Fibroblast of skin of left biceps (primary cell): ENCODE data around the gene UBE2E1.
"Not testable (repeated sequence)": the region's sequence is repeated elsewhere in the genome, so short reads cannot be mapped to it uniquely, and the experiment has no call there.

ENCODE experiments used
- DNase-seq, 2 experiments: peaks; one replicate each; pipeline ENCODE4 v3.0.0-alpha.2; 2013; ENCODE audit warnings: low read depth in 2 of 2

Gene UBE2E1

GRCh38 chr3:23916152-23916885 lies 110.6 kb downstream of the UBE2E1 start:
- DNase-seq, result no peak

DNA sequence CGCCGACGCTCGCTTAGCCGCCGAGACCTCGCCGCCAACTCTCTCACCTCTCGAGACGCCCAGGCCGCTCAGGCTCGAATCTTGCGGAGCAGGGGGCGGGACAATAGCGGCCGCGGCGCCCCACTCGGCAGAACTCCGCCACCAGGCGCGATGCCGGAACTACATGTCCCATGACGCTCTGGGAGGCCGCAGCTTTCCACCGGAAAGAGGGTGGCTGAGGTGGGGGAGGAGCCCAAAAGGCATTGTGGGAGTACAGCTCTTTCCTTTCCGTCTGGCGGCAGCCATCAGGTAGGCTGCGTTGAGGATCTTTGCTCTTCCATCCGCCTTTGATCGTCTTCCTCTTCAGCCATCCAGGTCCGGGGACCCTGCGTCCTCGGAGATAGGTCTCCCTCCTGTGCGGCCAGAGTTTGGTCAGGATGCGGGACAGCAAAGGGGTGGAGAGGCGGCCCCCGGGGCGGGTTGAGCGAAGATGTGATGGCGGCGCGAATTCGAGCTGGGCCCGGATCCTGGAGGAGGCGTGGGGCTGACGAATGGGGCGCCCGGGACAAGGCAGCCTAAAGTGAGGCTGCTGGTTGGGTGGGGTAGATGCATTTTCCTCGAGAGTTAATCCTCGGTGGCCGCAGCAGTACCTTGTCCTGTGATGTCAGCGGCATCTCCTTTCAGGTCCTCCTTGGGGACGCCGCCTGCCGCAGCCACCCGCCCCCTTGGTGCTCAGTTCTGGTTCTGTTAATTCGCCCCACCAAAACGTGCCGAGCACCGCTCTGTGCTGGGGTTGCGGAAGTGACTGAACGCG lies 111.3 kb downstream of the UBE2E1 start, which contains the start of the genes NKIRAS1 and RPL15:
Gene NKIRAS1 (minus strand): TSS at position 105 of the 793 bp plus-strand sequence. CDS start 6,086 bp downstream, outside the sequence.
Gene RPL15 (plus strand): TSS at position 247 of the 793 bp plus-strand sequence. CDS start 728 bp downstream, outside the sequence.
- DNase-seq, result peak; percentile 91 to 93

GRCh38 chr3:23917679-23918303 lies 112.0 kb downstream of the UBE2E1 start:
- DNase-seq, result not testable (repeated sequence)

GRCh38 chr3:23918331-23918730 lies 112.6 kb downstream of the UBE2E1 start:
- DNase-seq, result not testable (repeated sequence)

- no peak for DNase-seq
These were observed 113.9 kb downstream of the UBE2E1 start for GRCh38 chr3:23919628-23920027.

GRCh38 chr3:23920151-23920655 lies 114.4 kb downstream of the UBE2E1 start:
- no peak for DNase-seq

GRCh38 chr3:23921052-23921511 lies 115.3 kb downstream of the UBE2E1 start:
- no peak for DNase-seq

GRCh38 chr3:23923786-23924185 lies 118.0 kb downstream of the UBE2E1 start:
- peak in 1 of 2 experiments; percentile 48 for DNase-seq

DNA sequence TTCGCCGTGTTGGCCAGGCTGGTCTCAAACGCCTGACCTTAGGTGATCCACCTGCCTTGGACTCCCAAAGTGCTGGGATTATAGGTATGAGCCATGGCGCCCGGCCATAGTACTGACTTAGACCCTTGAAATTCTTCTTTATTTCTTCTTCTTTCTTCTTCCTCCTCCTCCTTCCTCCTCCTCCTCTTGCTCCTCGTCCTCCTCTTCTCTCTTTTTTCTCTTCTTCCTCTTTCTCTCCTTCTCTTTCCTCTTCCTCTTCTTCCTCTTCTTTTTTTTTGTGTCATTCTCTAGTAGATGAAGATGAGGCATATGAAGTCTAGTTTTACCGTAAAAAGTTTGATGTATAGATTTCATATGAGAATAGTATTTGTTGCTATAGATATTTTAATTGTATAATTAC lies 120.5 kb downstream of the UBE2E1 start:
- no peak for DNase-seq

DNA sequence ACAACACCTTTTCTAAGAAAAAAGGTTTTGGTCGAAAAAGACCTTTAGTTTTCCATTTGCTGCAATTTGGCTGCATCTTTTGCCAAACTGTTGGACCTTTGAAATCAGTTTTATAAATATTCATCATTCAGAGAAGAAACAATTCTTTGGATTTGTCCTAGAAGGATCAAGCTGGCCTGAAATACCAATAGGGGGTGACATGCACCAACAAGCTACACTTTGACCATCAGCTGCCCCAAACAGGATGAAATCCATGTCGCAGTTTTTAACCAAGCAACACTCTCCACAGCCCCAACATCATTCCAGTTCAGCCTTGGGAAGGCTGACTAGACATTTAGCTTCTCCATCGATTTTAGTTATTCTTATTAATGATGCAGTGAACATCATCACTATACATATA lies 121.0 kb downstream of the UBE2E1 start:
- DNase-seq, result no peak

- DNase-seq, result no peak
These were observed 122.8 kb downstream of the UBE2E1 start for GRCh38 chr3:23928524-23928923.

DNA sequence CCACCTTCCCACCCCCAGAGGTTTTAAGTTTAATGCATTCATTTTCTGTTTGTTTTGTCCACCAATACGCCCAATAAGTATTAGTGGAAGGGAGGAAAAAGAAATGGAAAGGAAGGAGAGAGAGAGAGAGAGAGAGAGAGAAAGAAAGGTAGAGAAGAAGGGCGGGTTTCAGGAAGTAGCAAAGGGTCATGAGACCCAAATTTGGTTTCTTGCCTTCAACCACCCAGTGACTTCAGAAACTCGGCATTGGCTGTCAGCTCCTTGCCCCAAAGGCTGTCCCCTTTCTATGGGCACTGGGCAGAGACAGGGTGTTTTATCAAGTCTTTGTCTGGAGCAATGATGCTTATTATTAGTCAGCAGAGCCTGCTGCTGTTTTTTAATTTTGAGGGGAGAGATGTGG lies 125.8 kb downstream of the UBE2E1 start:
- no peak for DNase-seq

DNA sequence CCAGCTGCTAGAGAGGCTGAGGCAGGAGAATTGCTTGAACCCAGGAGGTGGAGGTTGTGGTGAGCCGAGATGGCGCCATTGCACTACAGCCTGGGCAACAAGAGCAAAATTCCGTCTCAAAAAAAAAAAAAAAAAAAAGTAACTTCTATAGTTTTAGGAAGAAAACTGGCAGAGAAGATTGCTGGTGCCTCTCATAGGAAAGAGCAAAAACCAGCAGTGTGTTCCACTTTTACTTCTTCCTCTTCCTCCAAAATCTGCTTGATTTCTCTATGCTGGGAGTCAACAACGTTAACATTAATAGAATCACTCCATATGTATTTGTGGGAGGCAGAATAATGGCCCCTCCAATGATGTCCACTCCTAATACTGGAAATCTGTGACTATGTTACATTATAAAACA lies 126.8 kb downstream of the UBE2E1 start:
- no peak for DNase-seq

DNA sequence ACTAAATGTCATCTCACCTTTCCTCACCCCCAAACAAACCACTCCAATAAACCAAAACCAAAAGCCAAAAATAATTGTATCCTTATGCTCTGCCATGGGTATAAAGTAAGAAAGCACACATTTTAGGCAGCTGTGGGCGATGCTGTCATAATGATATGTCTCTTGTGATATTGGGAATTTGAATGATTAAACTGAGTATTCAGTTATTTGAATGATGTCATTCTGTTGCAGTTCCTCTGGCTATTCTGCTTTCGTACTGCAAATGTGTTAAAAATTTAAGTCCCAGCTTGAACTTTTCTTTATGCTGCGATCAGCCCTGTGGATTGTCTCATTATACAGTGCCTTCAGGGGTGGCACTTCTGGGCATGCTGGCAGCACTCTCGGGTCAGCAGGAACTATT lies 128.5 kb downstream of the UBE2E1 start:
- no peak for DNase-seq

GRCh38 chr3:23937296-23937695 lies 131.5 kb downstream of the UBE2E1 start:
- no peak for DNase-seq

DNA sequence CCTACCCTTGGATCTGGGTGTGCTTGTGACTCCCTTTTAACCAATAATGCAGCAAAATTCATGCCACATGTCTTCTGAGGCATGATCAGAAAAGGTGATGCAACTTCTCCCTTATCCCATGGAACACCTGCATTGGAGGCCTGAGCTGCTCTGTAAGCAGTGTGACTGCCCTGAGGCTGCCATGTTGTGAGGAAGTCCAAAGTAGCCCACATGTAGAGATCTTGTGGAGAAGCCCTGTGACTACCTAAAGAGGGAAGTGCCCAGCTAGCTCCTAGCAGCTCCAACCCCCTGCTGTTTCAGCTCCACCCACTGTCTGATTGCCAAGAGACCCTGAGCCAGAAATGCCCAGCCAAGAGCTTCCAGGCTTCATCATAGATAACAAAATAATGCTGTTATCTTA lies 132.9 kb downstream of the UBE2E1 start:
- DNase-seq, result no peak

- DNase-seq, result no peak
These were observed 135.0 kb downstream of the UBE2E1 start for GRCh38 chr3:23940775-23941174.
